Measurements from ENCODE around the gene TRAF5.

Gene TRAF5

DNA sequence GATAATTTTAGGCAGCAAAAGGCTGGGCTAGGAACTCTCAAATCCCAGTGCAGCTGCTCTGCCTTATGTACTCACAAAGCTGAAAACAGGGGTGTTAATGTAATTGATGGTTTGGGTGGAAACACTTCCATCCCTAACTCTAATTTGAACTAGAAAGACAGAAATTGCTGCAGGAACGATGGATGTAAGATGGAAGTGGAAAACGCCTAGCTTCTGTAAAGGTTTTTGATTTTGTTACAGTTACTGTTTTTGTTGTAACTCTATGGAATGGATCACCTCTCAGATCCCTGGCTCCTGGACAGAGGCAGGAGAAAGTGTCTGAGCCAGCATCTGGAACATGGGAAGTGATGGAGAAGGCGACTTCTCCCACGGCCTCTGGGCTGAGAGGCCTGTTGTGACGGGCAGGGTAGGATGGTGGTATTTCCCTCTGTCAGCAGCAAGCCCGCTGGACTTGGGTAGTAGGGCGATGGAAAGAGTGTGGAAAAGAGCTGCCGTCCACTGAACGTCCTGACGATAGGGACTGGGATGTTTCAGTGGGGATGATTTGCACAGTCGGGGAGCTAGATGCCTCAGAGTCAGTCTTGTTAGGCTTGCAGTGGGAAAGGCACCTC lies 1.6 kb downstream of the TRAF5 start:
- DNase-seq = no peak

DNA sequence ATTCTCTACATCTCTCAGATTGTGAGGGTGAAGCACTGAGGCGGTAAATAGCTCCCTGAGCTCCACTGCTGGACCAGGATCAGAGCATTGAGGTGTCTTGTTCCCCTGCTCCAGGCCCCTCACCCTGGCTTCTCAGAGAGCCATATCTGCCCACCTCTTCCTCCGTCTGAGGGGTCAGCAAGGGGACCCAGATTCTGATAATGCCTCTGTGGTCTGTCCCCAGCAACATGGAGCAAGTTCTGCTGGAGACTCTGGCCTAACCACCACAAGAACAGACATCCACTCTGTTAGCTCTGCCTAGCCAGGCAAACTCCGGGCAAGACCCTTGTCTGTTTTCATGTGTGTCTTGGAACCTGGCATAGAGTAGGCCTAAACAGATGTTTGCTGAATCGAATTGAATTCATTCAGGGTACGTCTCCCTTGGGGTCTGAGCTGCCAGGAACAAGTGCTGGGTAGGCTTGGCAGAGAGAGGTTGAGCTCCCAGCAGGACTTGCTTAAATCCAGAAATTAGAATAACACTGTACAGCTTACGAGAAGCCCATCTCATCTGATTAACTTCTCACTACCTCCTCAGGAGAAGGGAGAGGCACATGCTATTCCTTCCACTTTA lies 2.3 kb downstream of the TRAF5 start:
- no peak for DNase-seq

DNA sequence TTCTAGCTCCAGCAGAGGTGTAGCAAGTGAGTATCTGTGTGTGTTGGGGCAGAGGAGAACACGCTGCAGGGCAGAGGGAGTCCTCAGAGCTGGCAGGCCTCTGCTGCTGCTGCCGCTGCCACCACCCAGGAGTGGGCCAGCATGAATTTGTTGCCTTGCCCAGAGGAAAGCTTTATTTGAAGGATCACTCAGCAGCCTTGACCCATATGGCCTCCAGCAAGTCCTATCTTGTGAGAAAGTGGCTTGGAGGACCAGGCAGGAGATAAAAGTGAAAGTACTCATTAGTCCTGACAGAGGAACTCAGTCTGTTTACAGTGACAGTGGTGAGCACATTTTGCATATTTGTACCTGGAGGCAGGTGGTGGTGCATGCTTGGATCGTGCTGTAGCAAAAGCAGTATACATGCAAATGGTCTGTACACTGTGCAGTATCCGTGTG lies 3.1 kb downstream of the TRAF5 start:
- DNase-seq = peak; percentile 36

DNA sequence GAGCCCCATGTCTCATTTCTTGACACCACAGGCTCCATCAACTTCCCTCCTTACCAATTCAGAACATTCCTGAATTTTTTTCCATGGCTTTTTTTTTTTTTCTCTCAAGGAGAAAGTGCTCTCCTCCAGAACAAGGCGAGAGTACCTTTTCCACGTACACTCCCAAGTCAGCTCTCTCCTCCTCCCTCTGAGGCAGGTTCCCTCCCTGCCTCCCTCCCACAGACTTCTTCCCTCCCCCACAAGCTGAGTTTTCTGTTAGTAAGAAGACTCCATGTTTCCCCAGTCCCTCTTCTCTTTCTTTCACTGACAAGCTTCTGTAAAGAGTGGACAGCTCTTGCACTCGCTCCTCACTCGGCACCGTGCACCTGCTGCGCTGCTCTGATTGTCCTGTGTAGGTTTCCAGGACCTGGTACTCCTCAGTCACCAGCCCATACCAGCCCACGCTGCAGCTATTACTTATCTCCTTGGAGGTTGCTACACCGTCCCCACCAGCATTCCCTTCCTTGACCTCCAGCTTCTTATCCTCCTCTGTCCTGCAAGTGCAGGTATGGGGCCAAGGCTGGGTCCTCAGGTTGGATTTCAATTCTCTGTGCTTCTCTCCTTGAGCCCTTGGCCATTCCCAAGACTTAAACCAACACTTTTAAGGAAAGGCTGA lies 3.8 kb downstream of the TRAF5 start:
- no peak for DNase-seq

DNA sequence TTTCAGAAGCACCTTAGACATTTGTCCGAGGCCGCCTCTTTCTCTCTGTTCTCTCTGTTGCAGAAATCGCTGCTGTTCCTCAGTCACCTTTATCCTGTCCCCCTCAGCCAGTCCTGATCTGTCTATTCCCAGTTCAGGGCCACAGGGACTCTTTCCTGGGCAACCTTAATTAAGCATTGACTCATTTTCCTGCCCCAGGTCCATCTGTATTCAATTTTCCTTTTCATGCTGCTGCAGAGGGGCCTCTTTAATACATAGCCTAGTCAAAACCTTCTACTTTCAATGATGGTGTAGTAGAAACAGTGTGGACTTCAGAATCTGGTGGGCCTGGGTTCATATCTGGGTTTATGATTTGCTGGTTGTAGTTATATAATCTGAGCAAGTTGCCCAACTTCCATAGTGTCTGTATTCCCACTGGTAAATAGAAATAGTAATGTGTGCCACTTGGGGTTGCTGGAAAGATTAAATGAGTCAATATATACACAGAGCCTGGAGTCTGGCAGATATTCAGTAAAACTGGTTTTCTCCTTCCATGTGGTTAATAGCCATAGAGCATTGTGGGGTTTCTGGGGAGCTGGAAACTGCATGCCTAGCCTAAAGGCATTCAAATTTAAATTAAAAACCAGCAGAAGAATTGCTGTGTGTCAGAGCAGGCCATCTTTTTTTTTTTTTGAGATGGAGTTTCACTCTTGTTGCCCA lies 4.5 kb downstream of the TRAF5 start:
- DNase-seq = no peak

DNA sequence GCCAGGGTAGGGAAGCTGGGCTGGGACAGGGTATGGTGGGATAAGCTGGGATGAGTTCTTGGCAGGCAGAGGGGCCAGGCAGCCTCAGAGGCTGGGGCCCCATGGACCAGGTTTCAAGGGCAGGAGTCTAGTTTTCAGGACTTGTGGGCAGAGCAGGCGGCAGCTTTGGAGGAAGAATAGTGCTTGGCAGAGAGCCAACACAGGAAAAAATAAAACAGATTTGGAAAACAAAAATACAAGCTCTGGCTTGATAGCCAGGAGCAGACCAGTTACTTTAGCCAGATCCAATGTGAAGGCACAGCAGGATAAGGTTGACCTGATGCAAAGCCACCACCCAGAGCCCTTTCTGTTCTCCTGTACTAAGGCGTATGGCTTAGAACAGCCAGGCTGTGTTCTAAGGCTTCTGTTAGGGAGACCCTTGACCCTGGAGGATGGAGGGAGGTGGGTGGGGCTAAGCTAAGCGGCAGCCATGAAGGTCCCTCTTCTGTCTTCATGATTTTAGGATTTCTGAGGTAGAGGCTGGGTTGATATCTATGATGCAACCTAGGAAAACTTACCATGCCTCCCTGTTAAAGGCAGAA lies 5.5 kb downstream of the TRAF5 start:
- no peak for DNase-seq

DNA sequence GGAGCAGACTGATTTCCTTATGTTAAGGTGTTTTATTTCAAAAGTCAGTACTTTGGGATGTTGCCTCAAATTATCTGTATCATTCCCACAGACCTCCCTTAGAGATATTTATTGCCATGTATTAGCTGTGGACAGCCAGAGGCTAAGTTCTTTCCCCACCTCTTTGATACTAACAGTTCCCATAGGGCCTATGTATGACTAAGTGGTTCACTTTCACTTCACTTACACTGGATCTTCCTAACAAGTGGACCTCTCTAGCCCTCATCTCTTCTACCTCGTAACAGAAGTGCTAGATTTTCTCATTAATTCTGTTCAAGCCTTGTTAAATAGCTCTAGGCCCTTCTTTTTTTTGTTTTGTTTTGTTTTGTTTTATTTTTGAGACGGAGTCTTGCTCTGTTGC lies 6.2 kb downstream of the TRAF5 start:
- DNase-seq = no peak

DNA sequence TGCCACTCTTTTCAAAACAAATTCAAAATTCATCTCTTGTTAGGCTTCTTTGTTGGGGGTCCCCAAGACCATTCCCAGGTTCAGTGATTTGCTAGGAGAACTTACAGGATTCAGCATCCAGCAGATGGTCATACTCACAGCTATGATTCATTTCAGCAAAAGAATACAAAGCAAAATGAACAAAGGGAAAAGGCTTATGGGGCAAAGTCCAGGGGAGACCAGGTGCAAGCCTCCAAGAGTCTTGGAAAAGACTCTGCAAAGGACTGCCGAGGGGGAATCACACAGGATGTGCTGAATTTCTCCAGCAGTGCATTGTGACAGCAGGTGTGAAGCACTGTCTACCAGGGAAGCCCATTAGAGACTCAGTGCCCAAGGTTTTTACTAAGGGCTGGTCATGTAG lies 7.3 kb downstream of the TRAF5 start:
- no peak for DNase-seq

DNA sequence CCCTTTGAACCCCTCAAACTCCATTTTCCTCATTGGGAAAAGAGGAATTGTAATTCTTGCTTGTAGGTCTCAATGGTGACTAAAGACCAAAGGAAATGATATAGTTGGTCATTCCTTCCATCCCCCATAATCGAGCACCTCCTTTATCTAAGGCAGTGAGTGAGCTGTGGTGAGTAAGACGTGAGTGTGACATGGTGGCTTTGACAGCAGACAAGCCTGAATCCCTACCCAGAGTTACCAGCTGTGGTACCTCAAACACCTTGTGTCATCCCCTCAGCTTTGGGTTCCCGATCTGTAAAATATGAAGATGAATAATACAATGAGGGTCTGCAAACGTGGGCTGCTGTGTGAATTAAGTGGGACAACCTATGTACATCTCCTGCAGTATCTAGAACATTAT lies 8.4 kb downstream of the TRAF5 start:
- no peak for DNase-seq

DNA sequence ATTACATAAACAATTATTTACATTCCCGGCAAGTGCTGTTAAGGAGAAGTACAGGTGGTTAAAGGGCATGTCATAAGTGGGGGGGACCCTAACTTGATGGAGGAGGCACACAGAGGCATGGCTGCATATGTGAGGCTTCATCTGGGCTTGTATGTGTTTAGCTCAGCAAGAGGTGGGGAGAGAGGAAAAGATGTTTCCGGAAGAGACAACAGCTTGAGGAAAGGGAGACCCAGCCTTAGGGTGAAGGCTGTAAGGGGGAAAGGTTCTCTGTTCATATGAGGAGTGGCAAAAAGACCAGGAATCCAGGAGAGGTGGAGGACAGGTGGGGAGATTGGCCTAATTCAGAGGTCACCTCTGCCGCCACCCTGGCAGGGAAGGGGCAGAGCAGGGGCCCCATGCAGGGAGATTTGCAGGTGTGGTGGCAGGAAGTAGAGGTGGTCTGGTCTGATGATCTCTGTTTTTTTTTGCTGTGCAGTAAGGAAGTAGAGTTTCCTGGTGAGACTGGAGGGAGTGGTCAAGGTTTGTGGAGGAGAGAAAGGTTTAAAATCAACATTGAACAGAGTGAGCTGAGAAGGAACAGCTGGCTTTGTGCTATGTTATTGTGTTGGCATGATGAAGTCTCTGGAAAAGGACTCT lies 9.0 kb downstream of the TRAF5 start:
- peak; percentile 28 for DNase-seq

DNA sequence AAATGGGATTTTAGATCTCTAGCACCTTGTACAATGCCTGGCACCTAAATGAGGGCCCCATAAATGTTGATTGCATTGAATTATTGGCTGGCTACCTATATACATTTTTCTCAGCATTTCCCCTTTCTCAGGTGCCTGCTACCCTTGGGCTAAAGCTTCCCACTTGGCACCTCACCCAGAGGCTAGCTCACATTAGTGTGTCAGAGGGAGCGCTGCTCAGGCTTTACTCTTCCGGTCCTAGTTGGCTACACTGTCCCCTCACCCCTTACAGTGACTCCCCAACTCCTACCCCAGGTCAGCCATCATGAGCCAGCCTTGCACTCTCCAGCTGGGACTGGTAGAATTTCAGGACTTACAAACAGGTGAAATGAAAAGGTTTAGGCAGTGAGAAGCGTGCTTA lies 9.5 kb downstream of the TRAF5 start:
- DNase-seq = no peak

DNA sequence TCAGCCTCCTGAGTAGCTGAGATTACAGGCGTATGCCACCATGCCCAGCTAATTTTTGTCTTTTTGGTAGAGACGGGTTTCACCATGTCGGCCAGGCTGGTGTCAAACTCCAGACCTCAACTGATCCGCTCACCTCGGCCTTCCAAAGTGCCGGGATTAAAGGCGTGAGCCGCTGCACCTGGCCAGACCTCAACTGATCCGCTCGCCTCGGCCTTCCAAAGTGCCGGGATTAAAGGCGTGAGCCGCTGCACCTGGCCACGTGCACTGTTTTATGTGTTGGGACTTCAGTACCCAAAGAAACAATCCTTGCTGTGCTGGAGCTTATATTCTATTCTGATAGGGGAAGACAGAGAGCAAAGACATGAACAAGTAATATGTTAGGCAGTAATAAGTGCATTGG lies 10.1 kb downstream of the TRAF5 start:
- no peak for DNase-seq

DNA sequence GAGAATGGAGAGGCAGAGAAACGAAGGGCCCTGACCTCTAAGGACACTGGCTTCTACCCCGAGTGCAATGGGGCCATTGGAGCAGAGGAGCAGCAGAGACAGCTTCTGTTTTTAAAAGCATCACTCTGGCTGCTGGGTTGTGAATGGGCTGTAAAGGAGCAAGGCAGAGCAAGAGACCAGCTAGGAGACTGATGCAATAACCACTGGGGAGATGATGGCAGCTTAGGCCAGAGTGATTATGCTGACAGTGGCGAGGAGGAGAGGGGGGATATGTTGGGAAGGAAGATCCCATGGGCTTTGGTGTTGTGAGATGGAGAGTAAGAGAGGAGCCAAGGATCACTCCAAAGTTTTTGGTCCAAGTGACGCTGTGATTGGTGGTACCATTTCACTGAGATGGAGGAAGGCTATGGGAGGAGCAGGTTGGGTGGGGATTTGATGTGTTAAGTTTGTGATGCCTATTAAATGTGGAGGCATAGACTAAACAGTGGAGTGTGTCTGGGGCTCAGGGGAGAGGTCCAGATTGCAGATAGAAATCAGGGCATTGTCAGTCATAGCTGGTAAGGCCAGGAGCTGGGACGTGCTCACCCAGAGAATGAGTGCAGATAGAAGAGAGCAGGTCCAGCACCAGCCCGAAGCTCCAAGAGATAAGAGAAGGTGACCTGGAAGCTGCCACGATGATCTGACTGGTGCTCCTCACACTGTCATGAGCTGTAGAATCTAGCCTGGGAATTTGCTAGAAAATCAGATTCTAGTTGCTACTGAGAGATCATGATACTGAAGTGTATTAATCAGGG lies 11.0 kb downstream of the TRAF5 start:
- DNase-seq = no peak

DNA sequence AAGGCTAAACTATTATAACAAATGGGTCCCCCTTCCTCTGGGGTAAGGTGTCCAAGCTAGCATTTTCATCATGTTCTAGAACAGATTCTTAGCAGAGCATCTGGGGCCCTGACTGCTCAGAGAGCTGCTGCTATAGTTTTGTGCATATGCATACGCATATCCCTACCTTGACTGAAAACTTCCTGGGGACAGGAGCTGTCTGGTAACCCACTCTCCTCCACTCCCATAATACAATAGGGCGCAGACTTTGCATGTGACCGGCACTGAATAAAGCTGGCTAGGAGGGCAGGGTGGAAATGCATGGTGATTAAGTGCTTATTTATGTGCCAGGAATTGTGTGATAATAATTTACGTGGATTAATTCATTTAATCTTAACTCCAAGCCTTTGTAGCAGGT lies 11.6 kb downstream of the TRAF5 start:
- DNase-seq = no peak

DNA sequence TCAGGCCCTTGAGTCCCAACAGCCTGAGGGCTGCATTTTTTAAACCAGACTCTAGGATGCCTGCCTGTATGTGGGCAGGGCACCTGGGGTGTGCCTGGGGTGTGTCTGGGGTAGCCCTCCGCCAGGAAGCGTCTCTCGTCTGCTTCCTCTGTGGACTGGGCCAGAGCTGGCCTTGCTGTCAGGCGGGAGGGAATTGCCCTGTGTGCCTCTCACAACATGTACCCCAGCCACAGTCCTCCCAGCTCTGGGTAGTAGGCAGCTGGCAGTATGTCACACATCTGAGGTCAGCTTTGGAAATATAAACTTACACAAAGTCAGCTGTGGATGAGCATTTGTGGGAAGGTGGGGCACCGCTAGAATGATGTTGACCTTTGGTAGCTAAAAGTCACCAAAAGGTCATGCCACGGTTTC lies 13.0 kb downstream of the TRAF5 start:
- no peak for DNase-seq

DNA sequence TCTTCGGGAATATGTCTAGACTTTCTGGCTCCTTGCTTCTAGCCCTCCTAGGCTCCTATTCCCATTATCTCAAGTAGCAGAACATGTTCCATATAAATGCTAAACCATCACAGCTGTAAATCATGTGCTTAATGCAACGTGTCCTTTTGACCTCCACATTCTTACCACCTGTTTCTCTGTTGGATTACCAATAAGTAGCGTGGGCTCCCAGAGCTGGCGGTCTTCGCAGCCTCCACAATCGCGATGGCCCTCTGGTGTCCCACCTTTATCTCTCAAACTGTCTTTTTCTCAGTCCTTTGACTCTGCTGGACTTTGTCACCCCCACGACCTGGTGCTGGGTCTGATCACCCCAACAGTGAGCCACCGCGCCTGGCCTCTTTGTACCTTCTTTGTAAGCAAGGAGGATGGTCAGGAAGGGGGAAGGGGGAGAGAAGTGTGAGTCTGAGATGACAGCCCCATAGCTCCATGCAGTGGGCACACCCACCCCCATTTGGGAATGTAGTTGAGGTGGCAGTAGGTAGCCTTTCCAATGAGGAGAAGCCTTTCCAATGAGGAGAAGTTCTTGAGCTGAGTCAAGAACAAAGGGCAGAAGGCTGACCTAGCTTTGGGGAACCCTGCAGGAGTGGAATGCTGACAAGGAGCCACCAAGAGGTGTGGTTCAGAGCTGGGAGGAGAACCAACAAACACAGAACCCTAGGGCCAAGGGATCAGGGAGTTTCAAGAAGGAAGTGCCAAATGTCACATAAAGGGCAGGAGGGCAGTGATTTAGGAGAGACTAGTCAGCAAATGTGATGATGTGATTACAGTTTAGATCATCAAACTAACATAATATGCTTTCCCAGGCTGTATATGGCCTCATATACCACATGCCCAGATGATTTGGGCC lies 14.2 kb downstream of the TRAF5 start:
- no peak for DNase-seq

DNA sequence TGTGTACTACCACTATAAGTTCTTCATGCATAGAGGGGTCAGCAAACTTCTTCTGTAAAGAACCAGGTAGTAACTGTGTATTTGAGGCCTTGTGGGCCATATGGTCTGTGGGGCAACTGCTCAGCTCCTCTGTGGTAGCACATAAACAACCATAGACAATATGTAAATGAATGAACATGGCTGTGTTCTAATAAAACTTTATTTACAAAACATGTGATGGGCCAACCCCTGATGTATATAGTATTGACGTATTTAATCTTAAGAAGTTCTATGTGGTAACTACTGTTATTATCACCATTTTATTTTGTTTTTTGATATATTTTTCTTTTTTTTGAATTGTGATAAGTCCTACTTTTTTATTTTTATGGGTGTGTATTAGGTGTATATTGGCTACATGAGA lies 15.4 kb downstream of the TRAF5 start:
- DNase-seq = no peak

DNA sequence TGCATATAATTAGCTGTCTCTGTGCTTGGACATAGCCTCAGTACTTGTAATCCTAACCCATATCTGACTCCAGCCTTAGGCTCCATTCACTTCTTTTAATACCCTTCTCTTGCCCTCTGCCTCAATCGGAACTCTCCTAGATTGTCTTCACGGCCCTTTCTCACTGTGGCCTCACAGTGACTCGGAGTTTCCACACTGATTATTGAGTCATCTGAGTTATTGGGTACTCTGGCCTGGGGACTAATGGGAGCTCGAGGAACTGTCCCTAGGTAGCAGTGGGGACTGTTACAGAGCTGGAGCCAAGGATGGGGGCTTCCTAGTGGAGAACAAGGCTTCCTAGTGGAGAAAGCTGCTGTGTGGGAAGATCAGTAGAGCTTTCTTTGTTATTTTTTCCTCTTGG lies 17.0 kb downstream of the TRAF5 start:
- DNase-seq = no peak

DNA sequence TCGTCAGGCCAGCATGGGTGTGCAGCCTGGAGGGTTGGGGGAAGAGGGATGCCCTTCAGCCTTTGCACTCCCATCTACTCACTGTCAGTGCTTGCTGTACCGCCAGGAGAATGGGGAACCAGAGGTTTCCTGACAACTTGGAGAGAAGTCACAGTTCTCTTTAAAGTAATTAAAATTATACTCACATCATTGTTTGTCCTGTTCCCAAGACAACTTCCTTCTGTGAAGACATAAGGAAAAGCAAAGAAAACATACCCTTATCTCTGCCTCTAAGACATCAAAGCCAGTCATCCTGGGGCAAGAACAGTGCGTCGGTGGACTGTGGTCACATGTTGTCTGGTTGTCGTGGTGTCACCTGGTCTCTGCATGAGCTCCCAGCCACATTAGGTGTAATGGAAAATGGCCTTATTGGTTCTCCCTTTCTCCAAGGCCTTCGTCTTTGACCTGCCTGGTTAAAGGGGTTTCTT lies 17.6 kb downstream of the TRAF5 start:
- no peak for DNase-seq

DNA sequence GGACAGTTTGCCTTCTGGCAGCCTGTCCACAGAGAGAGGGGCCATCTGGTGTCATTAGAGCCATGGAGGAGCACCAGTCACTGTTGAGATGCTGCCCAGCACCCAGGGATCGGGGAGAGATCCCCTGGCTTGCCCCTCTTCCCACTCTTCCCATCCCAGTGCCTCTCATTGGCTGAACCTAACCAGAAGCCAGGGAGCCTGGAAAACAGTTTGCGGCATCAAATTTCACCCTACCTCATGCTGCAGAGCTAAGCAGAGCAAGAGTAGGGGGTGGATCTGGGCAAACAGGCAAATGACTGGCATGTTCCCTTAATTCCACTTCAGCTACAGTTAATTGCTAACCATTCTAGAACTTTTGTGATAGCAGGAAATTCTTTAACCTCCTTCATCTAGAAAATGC lies 19.1 kb downstream of the TRAF5 start:
- no peak for DNase-seq
